Neural progenitor cell (in vitro differentiated cells): ENCODE results near the gene ALDOB.

Source experiments
- CTCF ChIP-seq: fragments of 200-600 bp; sonication (generic); IDR thresholded peaks from 2 replicates; pipeline ENCODE4 v1.5.1; 2017; ENCODE audit warnings: antibody characterized with exemption, mild to moderate bottlenecking
- EZH2 ChIP-seq: fragments of 200-600 bp; sonication (generic); IDR thresholded peaks from 2 replicates; pipeline ENCODE4 v1.6.1; 2017; ENCODE audit warnings: antibody characterized with exemption, mild to moderate bottlenecking, moderate library complexity

- TF ChIP-seq CTCF (no peak), EZH2 (no peak)
Measured at GRCh38 chr9:101399643-101399970, 36.0 kb downstream of the ALDOB start.
